WTC11 (cell line): ENCODE measurements around the gene ARID4B. TPM values are rescaled to one million over a fixed set of nuclear protein-coding genes. Genes with fewer than 3 reads are reported as not detected.

Experiments
- ATAC-seq: fragments of 200-7000 bp; cut with Tn5 transposase; 2 replicates; pipeline ENCODE4 v1.10.0; 2021; ENCODE audit warnings: mild to moderate bottlenecking, moderate library complexity
- CTCF ChIA-PET: fragments of 300-600 bp; sonication (Branson Sonifier 250); formaldehyde crosslinking; loops from one replicate; lab custom pipeline; 2021; ENCODE audit warnings: antibody characterized with exemption; lab: Charles Lee
- POLR2A ChIA-PET: fragments of 350-600 bp; sonication (Branson Sonifier 250); formaldehyde crosslinking; loops from one replicate; lab custom pipeline; 2021; ENCODE audit warnings: antibody characterized with exemption; lab: Charles Lee
- DNase-seq: peaks from one replicate; pipeline ENCODE4 v3.0.0; 2021; ENCODE audit warnings: low spot score
- H3K27ac Mint-ChIP-seq: 2 replicates; pipeline ENCODE4 v1.8.0; 2021; ENCODE audit warnings: mixed read lengths
- H3K27me3 Mint-ChIP-seq: 2 replicates; pipeline ENCODE4 v1.8.0; 2021; ENCODE audit warnings: low read depth, mild to moderate bottlenecking, moderate library complexity, mixed read lengths
- H3K36me3 Mint-ChIP-seq: 2 replicates; pipeline ENCODE4 v1.8.0; 2021; ENCODE audit warnings: mixed read lengths
- H3K4me1 Mint-ChIP-seq: 2 replicates; pipeline ENCODE4 v1.8.0; 2022; ENCODE audit warnings: mixed read lengths
- H3K4me3 Mint-ChIP-seq: 2 replicates; pipeline ENCODE4 v1.8.0; 2021; ENCODE audit warnings: mild to moderate bottlenecking, moderate library complexity, mixed read lengths
- H3K9me3 Mint-ChIP-seq: 2 replicates; pipeline ENCODE4 v1.8.0; 2021; ENCODE audit warnings: mixed read lengths
- ATF2 ChIP-seq: sonication (generic); formaldehyde crosslinking; IDR thresholded peaks from 2 replicates; pipeline ENCODE4 v1.8.1; 2022; ENCODE audit warnings: low read depth, missing genetic modification reagents, borderline replicate concordance
- EMX1 ChIP-seq: fragments of 250-450 bp; sonication (Bioruptor Pico); IDR thresholded peaks from 2 replicates; pipeline ENCODE4 v1.8.0; 2021; ENCODE audit warnings: mild to moderate bottlenecking
- ERG ChIP-seq: fragments of 250-450 bp; sonication (Bioruptor Pico); IDR thresholded peaks from 2 replicates; pipeline ENCODE4 v1.8.0; 2021; ENCODE audit warnings: mild to moderate bottlenecking
- ETV6 ChIP-seq: sonication (generic); formaldehyde crosslinking; IDR thresholded peaks from 2 replicates; pipeline ENCODE4 v1.8.1; 2022; ENCODE audit warnings: mild to moderate bottlenecking, missing genetic modification reagents
- FOXJ3 ChIP-seq: sonication (generic); formaldehyde crosslinking; IDR thresholded peaks from 2 replicates; pipeline ENCODE4 v1.9.0; 2021; ENCODE audit warnings: missing genetic modification reagents, mild to moderate bottlenecking, borderline replicate concordance
- FOXP1 ChIP-seq: sonication (generic); formaldehyde crosslinking; IDR thresholded peaks from 2 replicates; pipeline ENCODE4 v1.8.0; 2022; ENCODE audit warnings: missing genetic modification reagents, mild to moderate bottlenecking, moderate library complexity, borderline replicate concordance
- FOXP4 ChIP-seq: sonication (generic); formaldehyde crosslinking; IDR thresholded peaks from 2 replicates; pipeline ENCODE4 v1.8.0; 2022; ENCODE audit warnings: mild to moderate bottlenecking, missing genetic modification reagents
- GABPB1 ChIP-seq: sonication (generic); formaldehyde crosslinking; IDR thresholded peaks from 2 replicates; pipeline ENCODE4 v1.8.1; 2023; ENCODE audit warnings: mild to moderate bottlenecking, missing genetic modification reagents
- KAT7 ChIP-seq: sonication (generic); formaldehyde crosslinking; IDR thresholded peaks from 2 replicates; pipeline ENCODE4 v1.8.1; 2023; ENCODE audit warnings: missing genetic modification reagents, mild to moderate bottlenecking, borderline replicate concordance
- MLX ChIP-seq: sonication (generic); formaldehyde crosslinking; IDR thresholded peaks from 2 replicates; pipeline ENCODE4 v1.8.1; 2023; ENCODE audit warnings: mild to moderate bottlenecking, missing genetic modification reagents, moderate library complexity
- MYBL2 ChIP-seq: sonication (generic); formaldehyde crosslinking; IDR thresholded peaks from 2 replicates; pipeline ENCODE4 v1.8.1; 2023; ENCODE audit warnings: mild to moderate bottlenecking, moderate library complexity, missing genetic modification reagents
- NFATC4 ChIP-seq: fragments of 250-450 bp; sonication (Bioruptor Pico); IDR thresholded peaks from 2 replicates; pipeline ENCODE4 v1.9.0; 2021; ENCODE audit warnings: mild to moderate bottlenecking
- NR1H2 ChIP-seq: sonication (generic); formaldehyde crosslinking; IDR thresholded peaks from 2 replicates; pipeline ENCODE4 v1.9.0; 2021; ENCODE audit warnings: mild to moderate bottlenecking, moderate library complexity, missing genetic modification reagents
- NR3C1 ChIP-seq: sonication (generic); formaldehyde crosslinking; conservative IDR thresholded peaks from 2 replicates; pipeline ENCODE4 v1.8.1; 2023; ENCODE audit warnings: low read depth, mild to moderate bottlenecking, missing genetic modification reagents
- RORB ChIP-seq: fragments of 250-450 bp; sonication (Bioruptor Pico); IDR thresholded peaks from 2 replicates; pipeline ENCODE4 v1.9.0; 2021; ENCODE audit warnings: mild to moderate bottlenecking
- SP1 ChIP-seq: sonication (generic); formaldehyde crosslinking; conservative IDR thresholded peaks from 2 replicates; pipeline ENCODE4 v1.8.1; 2022; ENCODE audit warnings: missing genetic modification reagents
- TEAD1 ChIP-seq: sonication (generic); formaldehyde crosslinking; IDR thresholded peaks from 2 replicates; pipeline ENCODE4 v1.8.0; 2022; ENCODE audit warnings: mild to moderate bottlenecking, missing genetic modification reagents
- ZMAT4 ChIP-seq: fragments of 250-450 bp; sonication (Bioruptor Pico); IDR thresholded peaks from 2 replicates; pipeline ENCODE4 v1.9.0; 2021; ENCODE audit warnings: mild to moderate bottlenecking
- ZNF121 ChIP-seq: sonication (generic); formaldehyde crosslinking; IDR thresholded peaks from 2 replicates; pipeline ENCODE4 v1.8.0; 2023; ENCODE audit warnings: missing genetic modification reagents
- ZNF281 ChIP-seq: sonication (generic); formaldehyde crosslinking; IDR thresholded peaks from 2 replicates; pipeline ENCODE4 v1.8.0; 2023; ENCODE audit warnings: mild to moderate bottlenecking, missing genetic modification reagents
- ZNF416 ChIP-seq: fragments of 250-450 bp; sonication (Bioruptor Pico); IDR thresholded peaks from 2 replicates; pipeline ENCODE4 v1.9.0; 2021; ENCODE audit warnings: mild to moderate bottlenecking, inconsistent platforms
- ZNF425 ChIP-seq: fragments of 250-450 bp; sonication (Bioruptor Pico); conservative IDR thresholded peaks from 2 replicates; pipeline ENCODE4 v1.9.0; 2021; ENCODE audit warnings: mild to moderate bottlenecking
- total RNA-seq: library from RNA; stranded (reverse); gene quantifications from 3 replicates; pipeline ENCODE4 v1.2.3, GENCODE V29; 2021

ARID4B gene
- total RNA-seq, 1 experiment from 2014 or later, result 35.7 TPM

GRCh38 chr1:235206533-235207208 is 121.3 kb downstream of the ARID4B start:
- POLR2A ChIA-PET, result no interaction called here
- H3K4me3 Mint-ChIP-seq, result no peak overlapping the region
- TF ChIP-seq ERG (CRISPR knock-in tag) (no peak), ZMAT4 (CRISPR knock-in tag) (no peak), MYBL2 (CRISPR knock-in tag) (no peak), RORB (CRISPR knock-in tag) (no peak), FOXP1 (no peak), KAT7 (CRISPR knock-in tag) (no peak)
- TF ChIP-seq, all 79 proteins: peak for 0
- ATAC-seq (no peak), DNase-seq (no peak)
- Mint-ChIP-seq H3K27ac (peak overlapping the region; percentile 38), H3K9me3 (no peaks in the 10 kb centered on the region), H3K4me1 (peaks cover 9% of the 10 kb centered on the region), H3K36me3 (peaks cover 20% of the 10 kb centered on the region), H3K27me3 (no peaks in the 10 kb centered on the region)
- CTCF ChIA-PET, result no interaction called here

- no peak for DNase-seq
- CTCF ChIA-PET, result no interaction called here
- TF ChIP-seq FOXP4 (no peak), ZNF416 (CRISPR knock-in tag) (no peak), NR3C1 (CRISPR knock-in tag) (no peak), ZNF281 (CRISPR knock-in tag) (no peak), ETV6 (CRISPR knock-in tag) (no peak), ZNF425 (CRISPR knock-in tag) (no peak), MYBL2 (CRISPR knock-in tag) (no peak), ATF2 (CRISPR knock-in tag) (no peak), ZNF121 (no peak), EMX1 (CRISPR knock-in tag) (no peak), TEAD1 (CRISPR knock-in tag) (no peak), SP1 (no peak), RORB (CRISPR knock-in tag) (no peak), NFATC4 (no peak), NR1H2 (CRISPR knock-in tag) (no peak), KAT7 (CRISPR knock-in tag) (no peak), FOXJ3 (CRISPR knock-in tag) (no peak), MLX (no peak), GABPB1 (no peak)
These were observed 122.3 kb downstream of the ARID4B start for GRCh38 chr1:235205687-235206086.

More at GRCh38 chr1:235205687-235206086, 122.3 kb downstream of the ARID4B start:
- Mint-ChIP-seq H3K27ac (no peak overlapping the region), H3K27me3 (no peaks in the 10 kb centered on the region), H3K4me1 (peaks cover 9% of the 10 kb centered on the region), H3K36me3 (peaks cover 13% of the 10 kb centered on the region), H3K4me3 (no peak overlapping the region), H3K9me3 (no peaks in the 10 kb centered on the region)
- POLR2A ChIA-PET, result no interaction called here
- ATAC-seq, result no peak
